Effector memory CD4-positive, alpha-beta T cell (primary cell): ENCODE measurements around the gene CEACAM6.
A peak's percentile ranks its signal among the peaks of the same experiment; 100 is the strongest.

ENCODE experiments used
- DNase-seq, 3 donors: peaks; one replicate each; pipeline ENCODE4 v3.0.0-alpha.2; 2020
- H3K27ac ChIP-seq: 2 replicates; pipeline ENCODE4 v1.7.0; 2013; ENCODE audit warnings: mild to moderate bottlenecking, low read length, moderate library complexity; ENCODE audit not compliant: insufficient read depth, poor library complexity, severe bottlenecking
- H3K27me3 ChIP-seq: replicated peaks from 2 replicates; pipeline ENCODE4 v1.7.0; 2013; ENCODE audit warnings: mild to moderate bottlenecking, low read length; ENCODE audit not compliant: insufficient read depth, control insufficient read depth, poor library complexity, severe bottlenecking
- H3K36me3 ChIP-seq: 2 replicates; pipeline ENCODE4 v1.7.0; 2013; ENCODE audit warnings: mild to moderate bottlenecking, low read length, moderate library complexity; ENCODE audit not compliant: control insufficient read depth, insufficient read depth
- H3K4me1 ChIP-seq: 2 replicates; pipeline ENCODE4 v1.7.0; 2013; ENCODE audit warnings: low read length, mild to moderate bottlenecking; ENCODE audit not compliant: control insufficient read depth, insufficient read depth, poor library complexity, severe bottlenecking
- H3K4me3 ChIP-seq: 2 replicates; pipeline ENCODE4 v1.7.0; 2013; ENCODE audit warnings: low read length, low read depth, mild to moderate bottlenecking; ENCODE audit not compliant: insufficient read depth, poor library complexity, severe bottlenecking
- H3K9me3 ChIP-seq: 2 replicates; pipeline ENCODE4 v1.7.0; 2013; ENCODE audit warnings: mild to moderate bottlenecking, low read length, moderate library complexity; ENCODE audit not compliant: control insufficient read depth

CEACAM6 gene

GRCh38 chr19:41807176-41807575 lies 51.8 kb downstream of the CEACAM6 start:
- Histone ChIP-seq H3K36me3 (no peaks in the 10 kb centered on the region), H3K4me3 (no peak overlapping the region), H3K9me3 (no peaks in the 10 kb centered on the region), H3K4me1 (no peaks in the 10 kb centered on the region), H3K27me3 (no peaks in the 10 kb centered on the region), H3K27ac (no peak overlapping the region)
- no peak for DNase-seq

DNA sequence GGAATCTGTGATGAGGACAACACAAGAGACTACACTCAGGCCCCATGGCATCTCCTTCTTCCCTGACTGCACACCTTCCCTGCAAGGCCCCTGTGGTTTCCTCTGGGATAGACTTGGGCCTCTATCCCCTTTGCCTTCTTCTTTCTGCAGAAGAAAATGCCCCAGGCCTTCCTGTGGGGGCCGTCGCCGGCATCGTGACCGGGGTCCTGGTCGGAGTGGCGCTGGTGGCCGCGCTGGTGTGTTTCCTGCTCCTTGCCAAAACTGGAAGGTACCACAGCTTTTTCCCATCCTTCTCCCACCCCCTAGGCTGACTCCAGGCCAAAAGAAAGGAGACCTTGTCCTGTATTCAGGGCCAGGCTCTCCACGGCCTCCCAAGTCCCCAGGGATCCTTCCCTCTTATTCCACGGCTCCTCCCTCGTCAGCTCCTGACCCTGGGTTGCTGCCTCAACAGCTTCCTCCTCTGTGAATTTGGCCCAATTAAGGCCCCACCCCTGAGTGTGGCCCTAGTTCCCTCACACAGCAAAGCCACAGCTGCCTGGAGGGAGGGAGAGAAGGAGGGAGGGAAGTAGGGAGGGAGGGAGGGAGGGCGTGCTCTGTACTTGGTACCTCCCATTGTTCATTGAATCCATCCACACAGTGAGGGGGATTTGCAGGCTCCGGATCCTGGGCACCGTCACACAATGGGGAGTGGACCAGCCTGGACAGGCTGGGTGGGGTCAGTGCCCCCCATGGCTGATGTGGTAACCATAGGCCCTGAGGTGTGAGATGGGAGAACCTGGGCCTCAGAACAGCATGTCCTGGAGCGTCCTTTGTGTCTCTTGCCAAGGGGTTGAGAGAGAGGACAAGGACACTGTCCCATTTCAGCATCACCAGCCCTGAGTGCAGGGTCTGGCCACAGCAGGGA lies 53.6 kb downstream of the CEACAM6 start:
- no peak for DNase-seq
- no peaks in the 10 kb centered on the region for H3K27me3 ChIP-seq
- no peak overlapping the region for H3K4me3 ChIP-seq
- no peaks in the 10 kb centered on the region for H3K4me1 ChIP-seq
- no peak overlapping the region for H3K27ac ChIP-seq
- H3K9me3 ChIP-seq, result no peaks in the 10 kb centered on the region
- no peaks in the 10 kb centered on the region for H3K36me3 ChIP-seq

GRCh38 chr19:41810301-41810700 lies 55.0 kb downstream of the CEACAM6 start:
- Histone ChIP-seq H3K4me3 (no peak overlapping the region), H3K27ac (no peak overlapping the region)

DNA sequence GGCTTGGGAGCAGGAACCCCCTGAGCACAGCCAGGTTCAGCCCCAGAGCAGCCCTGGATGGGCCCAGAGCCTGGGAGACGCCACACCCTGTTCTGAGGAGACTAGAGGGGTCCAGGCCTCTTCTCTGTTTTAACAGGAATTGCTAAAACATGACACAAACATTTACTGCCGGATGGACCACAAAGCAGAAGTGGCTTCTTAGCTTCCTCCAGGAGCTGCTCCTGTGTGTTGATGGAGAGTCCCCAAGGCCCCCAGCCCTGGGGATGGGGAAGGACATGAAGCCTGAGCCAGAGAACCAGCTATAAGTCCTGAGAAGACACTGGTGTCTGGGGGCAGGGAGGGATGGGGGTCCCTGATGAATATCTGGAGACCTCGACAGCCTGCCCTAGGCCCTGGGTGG lies 55.7 kb downstream of the CEACAM6 start:
- no peak for DNase-seq

More at GRCh38 chr19:41810301-41810700, 55.0 kb downstream of the CEACAM6 start:
- Histone ChIP-seq H3K9me3 (no peaks in the 10 kb centered on the region), H3K27me3 (no peaks in the 10 kb centered on the region), H3K4me1 (no peaks in the 10 kb centered on the region), H3K36me3 (no peaks in the 10 kb centered on the region)
- no peak for DNase-seq

GRCh38 chr19:41811981-41812380 lies 56.7 kb downstream of the CEACAM6 start:
- Histone ChIP-seq H3K4me3 (no peak overlapping the region), H3K4me1 (no peaks in the 10 kb centered on the region), H3K36me3 (no peaks in the 10 kb centered on the region), H3K9me3 (no peaks in the 10 kb centered on the region), H3K27me3 (no peaks in the 10 kb centered on the region), H3K27ac (no peak overlapping the region)
- DNase-seq, result no peak

More for the DNA sequence above, 55.7 kb downstream of the CEACAM6 start:
- Histone ChIP-seq H3K36me3 (no peaks in the 10 kb centered on the region), H3K4me1 (no peaks in the 10 kb centered on the region), H3K27ac (no peak overlapping the region), H3K4me3 (no peak overlapping the region), H3K9me3 (no peaks in the 10 kb centered on the region), H3K27me3 (no peaks in the 10 kb centered on the region)

DNA sequence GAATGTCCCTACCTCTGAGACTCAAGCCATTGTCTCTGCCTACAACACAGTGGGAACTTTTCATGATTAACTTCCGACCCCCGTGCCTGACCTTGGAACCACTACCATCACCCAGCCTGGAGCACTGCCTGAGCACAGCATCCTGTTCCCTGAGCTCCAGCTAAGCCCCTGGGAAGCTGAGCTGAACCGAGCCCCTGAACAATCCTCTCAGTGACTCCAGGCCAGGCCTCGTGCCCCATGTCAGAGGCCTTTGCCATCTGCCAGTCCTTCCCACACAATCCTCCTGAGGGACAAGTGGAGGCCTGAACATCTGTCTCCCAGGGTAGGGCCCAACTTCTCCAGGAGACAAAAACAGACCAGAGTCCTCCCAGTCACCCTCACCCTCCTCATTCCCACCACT lies 58.6 kb downstream of the CEACAM6 start:
- H3K36me3 ChIP-seq, result no peaks in the 10 kb centered on the region
- H3K4me3 ChIP-seq, result no peak overlapping the region
- H3K27me3 ChIP-seq, result no peaks in the 10 kb centered on the region
- no peak for DNase-seq
- H3K4me1 ChIP-seq, result no peaks in the 10 kb centered on the region
- H3K27ac ChIP-seq, result no peak overlapping the region
- no peaks in the 10 kb centered on the region for H3K9me3 ChIP-seq

GRCh38 chr19:41815301-41815700 lies 60.0 kb downstream of the CEACAM6 start:
- no peak for DNase-seq
- Histone ChIP-seq H3K27ac (no peak overlapping the region), H3K9me3 (no peaks in the 10 kb centered on the region), H3K4me3 (no peak overlapping the region), H3K36me3 (no peaks in the 10 kb centered on the region), H3K4me1 (no peaks in the 10 kb centered on the region), H3K27me3 (no peaks in the 10 kb centered on the region)

DNA sequence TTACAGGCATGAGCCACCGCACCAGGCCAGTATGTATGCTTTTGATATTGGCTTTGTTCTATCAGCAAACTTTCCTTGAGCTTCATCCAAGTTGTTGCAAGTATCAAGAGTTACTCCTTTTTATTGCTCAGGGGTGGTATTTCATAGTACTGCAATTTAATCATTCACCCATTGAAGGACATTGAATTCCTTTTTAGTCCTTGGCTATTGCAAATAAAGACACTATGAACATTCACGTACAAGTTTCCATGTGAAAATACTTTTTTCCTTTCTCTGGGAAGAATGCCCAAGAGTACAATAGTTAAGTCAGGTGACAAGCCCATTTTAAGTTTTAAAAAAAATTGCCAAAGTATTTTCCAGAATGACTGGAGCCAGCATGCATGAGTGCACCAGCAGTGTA lies 61.4 kb downstream of the CEACAM6 start:
- H3K36me3 ChIP-seq, result no peaks in the 10 kb centered on the region
- no peak for DNase-seq
- H3K4me1 ChIP-seq, result no peaks in the 10 kb centered on the region
- no peak overlapping the region for H3K27ac ChIP-seq
- H3K9me3 ChIP-seq, result no peaks in the 10 kb centered on the region
- H3K4me3 ChIP-seq, result no peak overlapping the region
- no peaks in the 10 kb centered on the region for H3K27me3 ChIP-seq

- Histone ChIP-seq H3K4me1 (no peaks in the 10 kb centered on the region), H3K27ac (no peak overlapping the region), H3K36me3 (no peaks in the 10 kb centered on the region), H3K4me3 (no peak overlapping the region), H3K9me3 (no peaks in the 10 kb centered on the region), H3K27me3 (no peaks in the 10 kb centered on the region)
- DNase-seq, result peak in 1 of 3 donors; percentile 7
Measured at GRCh38 chr19:41821003-41821735, 65.8 kb downstream of the CEACAM6 start.
